CD4-positive, alpha-beta T cell treated with Interleukin-4 for 4 hours (primary cell): ENCODE data around the gene ZNF438.

ENCODE experiments used
- DNase-seq: peaks from one replicate; pipeline ENCODE4 v3.0.0-alpha.2; 2020

ZNF438 gene

GRCh38 chr10:30839652-30840051 is 192.0 kb downstream of the ZNF438 start:
- no peak for DNase-seq

GRCh38 chr10:30836406-30836805 is 195.3 kb downstream of the ZNF438 start:
- DNase-seq: no peak

DNA sequence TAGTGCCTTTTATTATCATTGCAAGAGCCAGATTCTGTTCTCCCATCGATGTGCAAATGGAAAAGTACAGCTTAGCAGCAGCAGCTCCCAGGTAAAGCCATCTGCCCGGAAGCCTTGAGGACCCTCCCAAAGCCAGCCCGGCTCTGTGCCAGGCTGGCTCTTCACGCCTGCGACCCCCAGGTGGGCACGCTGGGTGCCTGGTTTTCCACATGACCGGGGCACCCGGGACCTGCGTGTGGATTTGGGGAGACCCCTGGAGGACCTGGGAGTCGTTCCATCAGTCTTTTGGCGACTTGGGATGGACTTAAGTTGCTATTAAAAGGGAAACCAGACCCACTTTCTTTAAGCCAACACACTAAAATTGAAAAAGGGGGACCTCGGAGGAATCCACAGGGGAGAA is 196.5 kb downstream of the ZNF438 start:
- no peak for DNase-seq

DNA sequence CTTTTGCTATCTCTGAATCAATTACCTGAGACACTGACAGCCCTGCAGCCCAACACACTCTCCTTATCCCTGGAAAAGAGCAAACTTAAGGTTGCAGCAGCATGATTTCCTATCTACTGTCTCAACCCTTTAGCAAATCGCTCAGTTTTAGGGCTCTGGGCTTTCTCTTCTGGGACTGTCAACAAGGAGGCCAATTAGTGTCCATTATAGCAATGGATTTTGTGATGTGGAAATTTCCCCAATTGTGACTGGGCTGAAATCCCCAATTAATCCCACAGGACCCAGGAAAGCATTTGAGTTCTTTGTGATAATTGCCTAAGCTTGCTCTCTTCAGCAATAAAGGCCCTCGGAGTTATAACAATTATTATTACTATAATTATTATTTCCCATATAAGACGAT is 197.0 kb downstream of the ZNF438 start:
- DNase-seq: no peak

DNA sequence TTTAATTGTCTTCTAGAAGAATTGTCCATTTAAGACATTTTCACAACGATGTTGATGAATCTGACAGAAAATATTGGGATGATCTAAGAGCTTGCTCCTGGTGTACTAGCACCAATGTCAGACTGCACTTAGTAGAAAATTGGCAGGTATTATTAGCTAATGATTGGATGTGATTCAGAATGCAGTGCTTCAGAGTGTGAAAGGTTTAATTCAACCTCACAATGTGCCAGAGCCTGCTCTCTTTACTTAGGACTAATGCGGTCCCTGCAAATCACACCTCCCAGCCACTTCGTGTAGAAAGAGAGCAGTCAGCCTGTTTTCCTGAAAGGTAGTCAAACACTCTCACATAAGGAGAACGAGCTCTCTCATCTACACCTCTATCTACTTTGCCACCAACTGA is 197.5 kb downstream of the ZNF438 start:
- DNase-seq: no peak

GRCh38 chr10:30833628-30833970 is 198.1 kb downstream of the ZNF438 start:
- no peak for DNase-seq

- no peak for DNase-seq
Measured at GRCh38 chr10:30832749-30833627, 198.7 kb downstream of the ZNF438 start.

GRCh38 chr10:30832001-30832748 is 199.5 kb downstream of the ZNF438 start:
- DNase-seq: no peak

- DNase-seq: no peak
Measured at GRCh38 chr10:30831426-30831825, 200.2 kb downstream of the ZNF438 start.

DNA sequence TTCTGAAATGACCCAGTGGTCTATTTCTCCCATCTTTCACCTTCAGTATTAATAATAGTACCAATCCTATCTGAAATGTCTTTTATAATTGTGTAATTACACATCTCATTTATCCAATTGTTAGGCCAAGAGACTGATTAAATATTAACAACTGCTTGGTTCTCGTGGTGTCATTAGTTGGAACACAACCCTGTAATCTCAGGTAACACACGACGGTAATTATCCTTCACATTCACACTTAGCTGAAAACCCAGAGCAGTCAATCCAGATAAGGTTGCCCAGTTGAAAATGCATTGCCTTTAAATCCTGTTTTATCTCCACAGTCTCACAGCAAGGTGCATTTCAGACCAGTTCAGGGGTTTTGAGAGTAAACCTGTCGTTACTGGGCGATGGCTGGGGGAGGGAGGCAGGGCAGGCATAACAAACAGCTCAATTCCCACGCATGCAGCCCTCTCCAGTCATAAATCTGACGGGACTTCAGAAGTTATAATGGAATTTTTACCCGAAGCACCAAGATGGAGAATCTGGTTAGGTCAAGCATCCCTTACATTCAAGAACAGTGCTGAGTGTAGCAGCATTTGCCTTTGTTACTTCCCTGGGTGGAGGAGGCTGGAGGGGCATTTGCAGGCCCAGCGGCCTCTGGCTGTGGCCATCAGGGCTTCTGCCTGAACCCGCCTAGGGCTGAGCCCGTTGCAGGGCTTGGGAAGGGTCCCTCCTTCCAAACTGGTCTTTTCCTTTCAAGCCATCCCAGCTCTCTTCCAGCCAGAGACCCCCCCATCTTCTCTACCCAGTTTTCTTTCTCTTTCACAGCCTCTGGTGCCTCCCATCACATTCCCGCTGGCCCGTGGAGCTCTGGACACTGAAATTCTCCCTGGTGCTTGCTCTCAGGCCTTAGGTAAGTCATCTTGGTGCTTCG is 201.1 kb downstream of the ZNF438 start:
- no peak for DNase-seq

DNA sequence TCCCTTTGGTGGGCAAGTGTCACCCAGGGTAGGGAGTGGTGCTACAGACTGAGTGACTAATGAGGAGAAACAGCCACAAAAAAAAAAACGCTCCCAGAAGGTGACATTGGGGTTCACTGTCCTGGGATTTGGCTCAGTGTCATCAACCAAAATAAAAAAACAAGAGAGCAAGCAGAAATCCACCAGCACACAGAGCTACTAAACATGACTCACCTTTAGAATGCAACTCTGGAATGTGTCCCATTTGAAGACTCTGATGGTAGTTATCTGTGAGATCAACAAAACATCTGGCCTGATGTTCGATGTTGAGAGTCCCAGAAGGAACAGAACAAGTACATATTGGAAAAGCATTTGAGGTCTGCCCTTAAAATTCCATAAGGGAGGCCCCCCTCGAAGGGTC is 201.8 kb downstream of the ZNF438 start:
- no peak for DNase-seq

DNA sequence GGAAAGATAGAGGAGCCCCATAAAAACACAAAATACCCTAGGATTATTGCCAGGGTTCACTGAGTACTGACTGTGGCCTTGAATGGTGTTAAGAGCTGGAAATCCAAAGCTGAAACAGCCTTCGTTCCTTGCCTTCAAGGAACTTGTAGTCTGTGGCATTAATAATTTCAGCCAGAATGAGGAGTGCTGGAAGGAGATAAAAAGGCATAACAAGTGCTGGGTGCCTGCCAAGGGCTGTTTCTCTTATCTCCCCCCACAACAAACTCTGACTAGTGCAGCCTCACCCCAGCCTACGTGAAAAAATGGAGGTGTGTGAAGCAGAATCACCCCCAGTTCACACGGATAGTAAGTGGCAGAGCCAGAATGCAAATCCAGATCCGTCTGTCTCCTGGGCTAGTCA is 203.0 kb downstream of the ZNF438 start:
- no peak for DNase-seq

DNA sequence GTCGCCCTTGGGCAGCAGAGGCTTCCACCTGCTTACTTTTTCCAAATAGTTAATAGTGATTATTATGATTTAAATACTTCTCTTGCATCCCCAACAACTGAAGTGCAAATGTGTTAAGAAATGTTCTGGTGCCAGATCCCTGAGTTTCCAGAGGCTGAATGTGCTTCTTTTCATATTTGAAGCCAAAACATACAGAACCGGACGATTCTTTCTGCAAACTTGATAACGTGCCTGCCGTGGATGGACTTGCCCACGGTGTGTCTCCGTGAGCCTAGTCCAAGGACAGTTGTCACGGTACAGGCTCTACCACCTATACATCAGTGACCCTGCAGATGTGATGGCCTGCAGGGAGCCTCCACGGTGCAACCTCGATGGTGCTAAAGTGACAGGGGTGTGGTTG is 203.5 kb downstream of the ZNF438 start:
- no peak for DNase-seq

- no peak for DNase-seq
Measured at GRCh38 chr10:30827531-30828120, 204.0 kb downstream of the ZNF438 start.

GRCh38 chr10:30826679-30827078 is 205.0 kb downstream of the ZNF438 start:
- no peak for DNase-seq

DNA sequence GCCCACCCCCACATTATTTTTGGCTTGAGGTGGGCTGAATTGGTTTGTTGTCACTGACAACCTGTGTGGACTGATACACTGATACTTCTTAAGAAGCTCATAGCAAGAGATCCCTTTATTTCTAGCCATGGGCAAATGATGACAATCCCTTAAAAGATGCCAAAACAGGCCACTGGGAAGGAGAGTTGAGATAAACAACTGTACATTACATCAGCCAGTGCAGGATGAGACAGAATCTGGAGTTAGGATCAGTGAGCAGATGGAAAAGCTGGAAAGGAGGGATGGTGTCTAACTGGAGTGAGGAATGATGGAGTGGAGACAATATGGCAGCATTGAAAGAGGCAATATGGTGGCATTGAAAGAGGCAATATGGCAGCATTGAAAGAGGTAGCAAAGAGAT is 206.2 kb downstream of the ZNF438 start:
- DNase-seq: no peak

DNA sequence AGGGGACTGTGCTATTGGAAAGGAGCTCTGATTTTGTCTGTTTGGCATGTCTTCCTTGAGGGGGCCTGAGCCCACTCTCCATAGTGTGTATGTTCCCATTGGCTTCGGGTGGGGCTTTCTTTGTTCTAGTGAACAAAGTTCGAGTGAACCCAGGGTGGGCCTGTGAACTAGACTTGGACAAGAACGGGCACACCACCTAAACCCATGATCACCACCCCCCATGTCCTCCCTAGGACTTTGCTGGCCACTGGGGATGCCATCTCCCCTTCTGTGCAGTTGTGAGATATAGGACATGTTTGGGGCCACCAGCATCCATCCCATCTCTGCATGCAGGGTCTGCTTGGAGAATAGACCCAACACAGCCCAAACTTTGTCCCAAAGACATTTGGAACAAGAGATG is 206.6 kb downstream of the ZNF438 start:
- no peak for DNase-seq

DNA sequence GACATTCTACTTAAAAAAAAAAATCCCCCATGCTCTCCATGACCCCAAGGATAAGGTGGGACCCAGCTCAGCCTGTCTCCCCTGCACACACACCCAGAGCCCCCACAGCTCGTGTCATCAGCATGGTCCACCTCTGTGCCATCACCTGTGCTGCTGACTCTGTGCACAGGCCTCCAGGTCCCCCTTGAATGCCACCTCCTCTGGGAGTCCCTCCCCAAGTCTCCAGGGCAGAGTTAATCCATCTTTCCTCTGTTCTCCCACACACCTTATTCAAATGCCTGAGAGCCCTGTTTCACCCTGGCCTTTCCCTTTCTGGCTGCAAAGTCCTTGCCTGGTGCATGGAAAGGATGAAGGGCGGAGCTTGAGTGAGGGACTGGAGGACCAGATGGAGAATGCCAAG is 208.0 kb downstream of the ZNF438 start:
- no peak for DNase-seq

GRCh38 chr10:30822693-30823465 is 208.8 kb downstream of the ZNF438 start:
- DNase-seq: no peak

GRCh38 chr10:30821994-30822692 is 209.5 kb downstream of the ZNF438 start:
- no peak for DNase-seq

DNA sequence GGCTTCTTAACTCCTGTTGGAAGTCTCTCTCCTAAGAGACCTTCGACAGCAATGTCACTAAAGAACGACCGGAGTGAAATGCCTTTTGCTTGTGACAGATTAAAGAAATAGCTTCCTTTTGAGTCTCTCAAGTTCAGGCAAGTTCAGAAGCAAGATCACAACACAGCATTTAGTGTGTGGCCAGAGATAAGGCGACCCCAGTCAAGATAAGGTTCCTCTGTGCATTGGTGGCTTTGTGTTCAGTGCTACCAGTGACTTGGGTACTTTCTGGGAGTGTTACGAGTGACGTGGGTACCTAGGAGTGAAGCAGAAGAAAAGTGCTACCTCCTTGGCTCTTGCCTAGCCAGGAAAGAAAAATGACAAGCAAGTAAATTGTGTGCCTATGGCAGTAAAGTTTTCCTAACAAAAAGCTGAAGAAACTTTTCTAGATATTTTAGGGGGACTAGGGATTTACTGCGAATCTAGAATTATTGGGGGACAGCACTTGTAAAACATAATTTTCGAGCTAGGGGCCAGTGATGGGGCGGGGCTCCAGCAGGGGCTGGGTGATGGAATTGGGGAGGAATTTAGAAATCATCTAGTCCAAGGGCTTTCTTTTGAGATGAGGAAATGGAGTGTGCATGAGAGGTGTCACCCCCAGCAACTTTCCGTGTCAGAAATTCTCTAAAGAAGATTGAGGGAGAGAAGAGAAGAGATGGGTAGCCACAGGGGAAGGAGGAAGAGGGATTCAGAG is 210.2 kb downstream of the ZNF438 start:
- no peak for DNase-seq
